Common myeloid progenitor, CD34-positive (primary cell): Measurements from ENCODE around the gene AGAP1.

Source experiments
- CTCF ChIA-PET: fragments of 350-600 bp; sonication (Branson Sonifier 250); formaldehyde crosslinking; loops from one replicate; lab custom pipeline; 2021; ENCODE audit warnings: antibody characterized with exemption; lab: Charles Lee
- POLR2A ChIA-PET: fragments of 350-600 bp; sonication (Branson Sonifier 250); formaldehyde crosslinking; loops from one replicate; lab custom pipeline; 2021; ENCODE audit warnings: antibody characterized with exemption; lab: Charles Lee
- DNase-seq, 3 donors: peaks; one replicate each; pipeline versions ENCODE4 v3.0.0 to v3.0.0-alpha.2; 2013
- H3K27ac ChIP-seq, 2 experiments: 1 replicate in 1 of 2; 2 replicates in 1 of 2; pipeline ENCODE4 v1.7.0; 2013; ENCODE audit warnings: inconsistent platforms in 2 of 2, low read length in 2 of 2, mild to moderate bottlenecking in 2 of 2, low read depth in 1 of 2, moderate library complexity in 1 of 2; ENCODE audit not compliant: severe bottlenecking in 2 of 2, insufficient read depth in 1 of 2, poor library complexity in 1 of 2
- H3K27me3 ChIP-seq, 5 experiments: replicated peaks in 2 of 5; 1 replicate in 3 of 5; 2 replicates in 2 of 5; pipeline versions ENCODE4 v1.6.1 to v1.7.0; 2013; ENCODE audit warnings: low read length in 4 of 5, mild to moderate bottlenecking in 2 of 5, moderate library complexity in 2 of 5, inconsistent platforms in 1 of 5; ENCODE audit not compliant: insufficient read depth in 5 of 5, control insufficient read depth in 4 of 5
- H3K36me3 ChIP-seq, 4 experiments: 1 replicate in 2 of 4; 2 replicates in 2 of 4; pipeline versions ENCODE4 v1.6.1 to v1.7.0; 2013; ENCODE audit warnings: low read length in 3 of 4, control low read depth in 1 of 4, mild to moderate bottlenecking in 1 of 4; ENCODE audit not compliant: control insufficient read depth in 4 of 4, insufficient read depth in 4 of 4
- H3K4me1 ChIP-seq, 4 experiments: 1 replicate in 3 of 4; 2 replicates in 1 of 4; pipeline versions ENCODE4 v1.6.1 to v1.7.1; 2013; ENCODE audit warnings: low read length in 3 of 4, mild to moderate bottlenecking in 3 of 4, control low read depth in 1 of 4, inconsistent platforms in 1 of 4, moderate library complexity in 1 of 4; ENCODE audit not compliant: control insufficient read depth in 4 of 4, insufficient read depth in 4 of 4; ENCODE audit errors: control extremely low read depth in 1 of 4
- H3K4me3 ChIP-seq, 7 experiments: 1 replicate in 4 of 7; 2 replicates in 3 of 7; pipeline versions ENCODE4 v1.5.1 to v1.7.0; 2013; ENCODE audit warnings: mild to moderate bottlenecking in 7 of 7, low read length in 6 of 7, moderate library complexity in 6 of 7, inconsistent platforms in 2 of 7, low read depth in 2 of 7, control low read depth in 1 of 7; ENCODE audit not compliant: insufficient read depth in 4 of 7, control insufficient read depth in 1 of 7; ENCODE audit errors: extremely low read depth in 1 of 7
- H3K9me3 ChIP-seq, 5 experiments: 1 replicate in 4 of 5; 2 replicates in 1 of 5; pipeline versions ENCODE4 v1.6.1 to v1.7.1; 2013; ENCODE audit warnings: low read length in 4 of 5, mild to moderate bottlenecking in 2 of 5, inconsistent platforms in 1 of 5, low read depth in 1 of 5, moderate library complexity in 1 of 5; ENCODE audit not compliant: control insufficient read depth in 4 of 5, insufficient read depth in 2 of 5; ENCODE audit errors: control extremely low read depth in 1 of 5
- WGBS: methylation state at CpG from one replicate; pipeline ENCODE4 v1.1.5; 2013; ENCODE audit not compliant: insufficient coverage; 5-methylcytosine and 5-hydroxymethylcytosine counted together

The AGAP1 gene

GRCh38 chr2:236022128-236022527 lies 528.3 kb downstream of the AGAP1 start:
- no peaks in the 10 kb centered on the region for H3K9me3 ChIP-seq
- no peak overlapping the region for H3K4me3 ChIP-seq
- H3K27me3 ChIP-seq: peaks cover 0 to 1% (median 0%) of the 10 kb centered on the region in 5 experiments
- WGBS: 95% methylated on average over 3 of the region's 5 CpGs
- CTCF ChIA-PET: no interaction called here
- no peaks in the 10 kb centered on the region for H3K36me3 ChIP-seq
- no peak overlapping the region for H3K27ac ChIP-seq
- DNase-seq: no peak
- no peaks in the 10 kb centered on the region for H3K4me1 ChIP-seq
- POLR2A ChIA-PET: no interaction called here

- DNase-seq: no peak
- Histone ChIP-seq H3K9me3 (peaks cover 0 to 6% (median 3%) of the 10 kb centered on the region in 5 experiments), H3K4me3 (no peak overlapping the region), H3K27ac (no peak overlapping the region), H3K4me1 (no peaks in the 10 kb centered on the region), H3K36me3 (no peaks in the 10 kb centered on the region), H3K27me3 (peaks cover 0 to 4% (median 0%) of the 10 kb centered on the region in 5 experiments)
- CTCF ChIA-PET: no interaction called here
- POLR2A ChIA-PET: interaction anchor here (1.2 kb wide), 1 partner anchor 10 kb away, joined by 3 read pairs; no protein-coding TSS in a partner anchor
- 100% methylated on average over 1 of the region's 3 CpGs for WGBS
Measured at GRCh38 chr2:236025892-236026291, 532.0 kb downstream of the AGAP1 start.

DNA sequence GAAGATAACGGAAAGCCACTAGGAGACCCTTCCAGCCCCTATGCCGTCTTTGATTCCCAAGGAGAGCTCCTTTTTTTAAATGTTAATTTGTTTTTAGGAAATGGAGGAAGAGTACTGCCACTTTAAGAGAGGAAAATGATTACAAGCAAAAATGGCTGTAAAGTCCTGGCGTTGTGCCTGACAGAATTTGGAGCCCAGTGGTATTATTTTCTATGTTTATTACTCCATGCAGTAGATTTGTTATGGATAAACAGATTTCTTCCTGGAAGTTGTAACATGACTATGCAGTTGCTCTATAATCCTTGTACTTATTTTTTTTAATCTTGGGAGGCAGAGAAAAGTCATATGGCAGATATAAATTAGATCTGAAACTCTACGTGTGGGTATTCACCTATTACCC lies 533.0 kb downstream of the AGAP1 start:
- no peak for DNase-seq
- H3K27ac ChIP-seq: no peak overlapping the region
- no peaks in the 10 kb centered on the region for H3K4me1 ChIP-seq
- H3K36me3 ChIP-seq: no peaks in the 10 kb centered on the region
- H3K9me3 ChIP-seq: peaks cover 0 to 6% (median 3%) of the 10 kb centered on the region in 5 experiments
- CTCF ChIA-PET: no interaction called here
- H3K27me3 ChIP-seq: peaks cover 0 to 4% (median 0%) of the 10 kb centered on the region in 5 experiments
- POLR2A ChIA-PET: interaction anchor here (1.2 kb wide), 1 partner anchor 9 kb away, joined by 3 read pairs; no protein-coding TSS in a partner anchor
- H3K4me3 ChIP-seq: no peak overlapping the region
- 95% methylated on average over 3 of the region's 4 CpGs for WGBS

DNA sequence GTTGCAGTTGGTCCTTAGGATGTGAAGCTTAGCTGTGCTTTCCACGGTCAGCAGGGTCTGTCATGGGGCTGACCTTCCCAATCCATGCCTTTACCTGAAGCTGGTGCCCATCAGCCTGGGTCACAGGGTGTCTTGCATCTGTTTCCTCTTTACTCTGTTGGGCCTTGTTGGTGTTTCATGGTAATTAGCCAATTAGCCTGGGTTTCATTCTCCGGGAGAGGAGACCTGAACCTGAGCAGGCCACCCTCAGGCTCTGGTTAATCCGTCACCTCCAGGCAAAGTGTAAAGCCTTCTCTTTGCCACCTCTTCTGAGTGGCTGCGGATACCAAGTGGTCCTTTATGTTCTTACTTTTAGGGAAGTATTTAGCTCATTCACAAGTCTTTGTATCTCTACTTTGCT lies 534.2 kb downstream of the AGAP1 start:
- H3K4me3 ChIP-seq: no peak overlapping the region
- H3K27me3 ChIP-seq: peaks cover 0 to 4% (median 0%) of the 10 kb centered on the region in 5 experiments
- H3K9me3 ChIP-seq: peaks cover 0 to 6% (median 3%) of the 10 kb centered on the region in 5 experiments
- no peak for DNase-seq
- H3K4me1 ChIP-seq: no peaks in the 10 kb centered on the region
- WGBS: no CpG with 5 or more reads among the region's 4 CpGs
- POLR2A ChIA-PET: interaction anchor here (0.7 kb wide), 1 partner anchor 10 kb away, joined by 3 read pairs; no protein-coding TSS in a partner anchor
- no peaks in the 10 kb centered on the region for H3K36me3 ChIP-seq
- CTCF ChIA-PET: no interaction called here
- H3K27ac ChIP-seq: no peak overlapping the region

DNA sequence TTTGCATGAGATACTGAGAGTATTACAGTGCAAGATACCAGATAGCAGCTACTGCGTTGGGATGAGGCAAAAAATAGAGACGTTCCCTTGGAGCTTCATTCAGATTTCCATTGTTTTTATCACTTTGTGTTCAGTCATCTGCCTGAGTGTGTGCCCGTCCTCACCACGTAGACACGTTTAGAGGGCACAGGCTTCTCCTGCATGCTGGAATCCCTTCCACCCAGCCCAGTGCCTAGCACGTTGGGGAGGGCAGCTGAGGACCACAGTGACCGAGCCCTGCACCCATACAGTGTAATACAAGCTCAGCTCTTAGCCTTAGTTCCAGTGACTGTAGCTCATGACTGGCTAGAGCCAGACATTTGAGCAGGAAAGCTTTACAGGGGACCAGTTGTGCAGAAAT lies 539.6 kb downstream of the AGAP1 start:
- H3K27ac ChIP-seq: no peak overlapping the region
- no peaks in the 10 kb centered on the region for H3K4me1 ChIP-seq
- peaks cover 0 to 6% (median 3%) of the 10 kb centered on the region in 5 experiments for H3K9me3 ChIP-seq
- H3K4me3 ChIP-seq: no peak overlapping the region
- ChIA-PET CTCF (no interaction called here), POLR2A (no interaction called here)
- peaks cover 0 to 2% (median 0%) of the 10 kb centered on the region in 5 experiments for H3K27me3 ChIP-seq
- 86% methylated on average over 7 of the region's 7 CpGs for WGBS
- H3K36me3 ChIP-seq: no peaks in the 10 kb centered on the region
- DNase-seq: no peak

DNA sequence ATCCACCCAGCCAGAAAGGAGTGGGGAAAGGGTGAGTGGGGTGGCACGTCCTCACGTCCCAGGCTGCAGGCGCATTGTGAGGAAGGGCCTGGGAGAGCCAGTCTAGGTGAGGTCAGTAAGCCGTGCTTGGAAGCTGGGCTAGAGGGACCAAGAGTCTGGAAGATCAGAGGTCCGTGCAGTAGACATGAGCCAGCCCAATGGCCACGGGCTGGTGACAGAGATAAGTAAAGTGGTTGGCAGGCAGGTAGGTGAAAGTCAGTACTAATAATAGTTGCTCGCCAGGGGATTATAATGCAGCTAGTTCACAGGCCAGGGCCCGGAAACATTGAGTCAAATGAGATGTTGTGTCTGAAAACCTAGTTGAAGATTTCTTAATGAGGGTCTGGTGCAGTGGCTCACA lies 541.1 kb downstream of the AGAP1 start:
- WGBS: 82% methylated on average over 8 of the region's 8 CpGs
- no peaks in the 10 kb centered on the region for H3K36me3 ChIP-seq
- POLR2A ChIA-PET: interaction anchor here (0.5 kb wide), 1 partner anchor 1933 kb away, joined by 3 read pairs; no protein-coding TSS in a partner anchor
- H3K4me1 ChIP-seq: no peaks in the 10 kb centered on the region
- peaks cover 0 to 2% (median 0%) of the 10 kb centered on the region in 5 experiments for H3K27me3 ChIP-seq
- no peak for DNase-seq
- no peak overlapping the region for H3K4me3 ChIP-seq
- CTCF ChIA-PET: no interaction called here
- peaks cover 0 to 6% (median 0%) of the 10 kb centered on the region in 5 experiments for H3K9me3 ChIP-seq
- no peak overlapping the region for H3K27ac ChIP-seq

DNA sequence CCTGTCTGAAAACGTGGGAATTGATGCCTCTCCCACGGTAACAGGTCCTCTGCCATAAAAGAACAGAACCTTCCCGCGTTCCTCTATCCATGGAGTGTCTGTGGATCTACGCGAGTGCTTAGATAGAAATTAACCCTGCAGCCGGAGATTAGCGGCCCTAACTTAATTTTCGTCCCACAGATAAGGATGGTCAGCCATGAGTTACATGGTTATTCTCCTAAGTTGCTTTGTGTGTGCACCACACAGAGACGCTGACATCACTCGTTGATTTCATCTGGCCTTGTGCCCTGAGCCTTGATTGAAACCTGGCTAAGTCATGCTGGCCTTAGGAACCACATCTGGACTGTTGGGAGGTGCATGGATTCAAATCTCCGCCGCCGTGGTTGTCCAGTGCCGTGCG lies 542.2 kb downstream of the AGAP1 start:
- H3K9me3 ChIP-seq: peaks cover 0 to 3% (median 0%) of the 10 kb centered on the region in 5 experiments

More for the DNA sequence above, 542.2 kb downstream of the AGAP1 start:
- H3K36me3 ChIP-seq: no peaks in the 10 kb centered on the region
- no peak for DNase-seq
- H3K27ac ChIP-seq: no peak overlapping the region
- no peak overlapping the region for H3K4me3 ChIP-seq
- H3K27me3 ChIP-seq: peaks cover 0 to 2% (median 0%) of the 10 kb centered on the region in 5 experiments
- ChIA-PET CTCF (no interaction called here), POLR2A (interaction anchor here (0.6 kb wide), 1 partner anchor 10 kb away, joined by 3 read pairs; no protein-coding TSS in a partner anchor)
- WGBS: 95% methylated on average over 16 of the region's 16 CpGs
- H3K4me1 ChIP-seq: no peaks in the 10 kb centered on the region
